HUES6 (cell line): Measurements from ENCODE around the gene CAPN13.

Experiments used
- H3K27ac ChIP-seq: 2 replicates; pipeline ENCODE4 v1.7.0; 2013; ENCODE audit warnings: low read depth, mild to moderate bottlenecking, low read length, inconsistent platforms
- H3K27me3 ChIP-seq: 2 replicates; pipeline ENCODE4 v1.6.1; 2013; ENCODE audit warnings: low read length; ENCODE audit not compliant: control insufficient read depth, insufficient read depth
- H3K36me3 ChIP-seq: 2 replicates; pipeline ENCODE4 v1.6.1; 2013; ENCODE audit warnings: low read length; ENCODE audit not compliant: control insufficient read depth, insufficient read depth
- H3K4me1 ChIP-seq: 2 replicates; pipeline ENCODE4 v1.6.1; 2013; ENCODE audit warnings: low read length; ENCODE audit not compliant: control insufficient read depth, insufficient read depth
- H3K4me3 ChIP-seq: 2 replicates; pipeline ENCODE4 v1.5.1; 2013; ENCODE audit warnings: low read depth, low read length
- H3K9ac ChIP-seq: one replicate; pipeline ENCODE4 v1.6.1; 2013; ENCODE audit warnings: mild to moderate bottlenecking, low read length
- H3K9me3 ChIP-seq: 2 replicates; pipeline ENCODE4 v1.6.1; 2013; ENCODE audit warnings: low read depth, low read length; ENCODE audit not compliant: control insufficient read depth, insufficient read depth

Gene CAPN13

GRCh38 chr2:30770816-30771576 lies 36.2 kb downstream of the CAPN13 start:
- Histone ChIP-seq H3K4me1 (no peaks in the 10 kb centered on the region), H3K27ac (no peak overlapping the region), H3K4me3 (no peak overlapping the region), H3K9ac (no peak overlapping the region), H3K9me3 (no peaks in the 10 kb centered on the region), H3K36me3 (no peaks in the 10 kb centered on the region), H3K27me3 (no peaks in the 10 kb centered on the region)

- H3K4me3 ChIP-seq: no peak overlapping the region
- H3K4me1 ChIP-seq: no peaks in the 10 kb centered on the region; the same call in 1 of the 2 replicates
- no peaks in the 10 kb centered on the region for H3K27me3 ChIP-seq
- H3K9ac ChIP-seq: no peak overlapping the region
- no peaks in the 10 kb centered on the region for H3K36me3 ChIP-seq
- no peak overlapping the region for H3K27ac ChIP-seq
- H3K9me3 ChIP-seq: no peaks in the 10 kb centered on the region
Observed at GRCh38 chr2:30769891-30770462, 37.3 kb downstream of the CAPN13 start.

GRCh38 chr2:30769481-30769780 lies 37.8 kb downstream of the CAPN13 start:
- no peaks in the 10 kb centered on the region for H3K27me3 ChIP-seq

GRCh38 chr2:30768708-30769480 lies 38.4 kb downstream of the CAPN13 start:
- Histone ChIP-seq H3K27ac (no peak overlapping the region), H3K4me1 (no peaks in the 10 kb centered on the region; the same call in 1 of the 2 replicates), H3K4me3 (no peak overlapping the region), H3K9me3 (no peaks in the 10 kb centered on the region), H3K27me3 (no peaks in the 10 kb centered on the region), H3K9ac (no peak overlapping the region), H3K36me3 (peaks cover 2% of the 10 kb centered on the region; the same call in 1 of the 2 replicates)

More at GRCh38 chr2:30769481-30769780, 37.8 kb downstream of the CAPN13 start:
- no peak overlapping the region for H3K4me3 ChIP-seq
- H3K9me3 ChIP-seq: no peaks in the 10 kb centered on the region
- H3K4me1 ChIP-seq: no peaks in the 10 kb centered on the region; the same call in 1 of the 2 replicates
- no peak overlapping the region for H3K9ac ChIP-seq
- H3K36me3 ChIP-seq: no peaks in the 10 kb centered on the region
- H3K27ac ChIP-seq: no peak overlapping the region

- H3K27me3 ChIP-seq: no peaks in the 10 kb centered on the region
- H3K4me3 ChIP-seq: no peak overlapping the region
- no peaks in the 10 kb centered on the region for H3K9me3 ChIP-seq
- peaks cover 3% of the 10 kb centered on the region; the same call in 1 of the 2 replicates for H3K36me3 ChIP-seq
- H3K9ac ChIP-seq: no peak overlapping the region
- H3K4me1 ChIP-seq: no peaks in the 10 kb centered on the region; the same call in 1 of the 2 replicates
- no peak overlapping the region for H3K27ac ChIP-seq
Observed at GRCh38 chr2:30768036-30768686, 39.1 kb downstream of the CAPN13 start.

- no peaks in the 10 kb centered on the region for H3K27me3 ChIP-seq
- H3K27ac ChIP-seq: no peak overlapping the region
- no peak overlapping the region for H3K4me3 ChIP-seq
- H3K36me3 ChIP-seq: peaks cover 3% of the 10 kb centered on the region; the same call in 1 of the 2 replicates
- H3K9ac ChIP-seq: no peak overlapping the region
- H3K4me1 ChIP-seq: no peaks in the 10 kb centered on the region; the same call in 1 of the 2 replicates
- H3K9me3 ChIP-seq: no peaks in the 10 kb centered on the region
Observed at GRCh38 chr2:30766666-30767065, 40.6 kb downstream of the CAPN13 start.

GRCh38 chr2:30765876-30766470 lies 41.3 kb downstream of the CAPN13 start:
- Histone ChIP-seq H3K9ac (no peak overlapping the region), H3K4me1 (no peaks in the 10 kb centered on the region; the same call in 1 of the 2 replicates), H3K27ac (no peak overlapping the region), H3K36me3 (peaks cover 3% of the 10 kb centered on the region; the same call in 1 of the 2 replicates), H3K9me3 (no peaks in the 10 kb centered on the region), H3K27me3 (no peaks in the 10 kb centered on the region), H3K4me3 (no peak overlapping the region)

GRCh38 chr2:30765191-30765590 lies 42.1 kb downstream of the CAPN13 start:
- H3K9ac ChIP-seq: no peak overlapping the region
- no peaks in the 10 kb centered on the region for H3K9me3 ChIP-seq
- H3K36me3 ChIP-seq: peaks cover 3% of the 10 kb centered on the region; the same call in 1 of the 2 replicates
- H3K4me3 ChIP-seq: no peak overlapping the region
- no peaks in the 10 kb centered on the region; the same call in 1 of the 2 replicates for H3K4me1 ChIP-seq
- no peak overlapping the region for H3K27ac ChIP-seq
- H3K27me3 ChIP-seq: no peaks in the 10 kb centered on the region

GRCh38 chr2:30764021-30764800 lies 43.0 kb downstream of the CAPN13 start:
- H3K4me1 ChIP-seq: no peaks in the 10 kb centered on the region; the same call in 1 of the 2 replicates
- H3K4me3 ChIP-seq: no peak overlapping the region
- H3K9me3 ChIP-seq: no peaks in the 10 kb centered on the region

GRCh38 chr2:30763151-30763660 lies 44.0 kb downstream of the CAPN13 start:
- Histone ChIP-seq H3K27me3 (no peaks in the 10 kb centered on the region), H3K9me3 (no peaks in the 10 kb centered on the region), H3K9ac (no peak overlapping the region), H3K27ac (no peak overlapping the region), H3K4me1 (peaks cover 3% of the 10 kb centered on the region; the same call in 1 of the 2 replicates), H3K4me3 (no peak overlapping the region), H3K36me3 (peaks cover 3% of the 10 kb centered on the region; the same call in 1 of the 2 replicates)

More at GRCh38 chr2:30764021-30764800, 43.0 kb downstream of the CAPN13 start:
- Histone ChIP-seq H3K9ac (no peak overlapping the region), H3K27me3 (no peaks in the 10 kb centered on the region), H3K27ac (no peak overlapping the region), H3K36me3 (peaks cover 3% of the 10 kb centered on the region; the same call in 1 of the 2 replicates)
